Neural cell (in vitro differentiated cells): ENCODE data around the gene CREB3L1.

Source experiments
- EP300 ChIP-seq: fragments of 450-650 bp; conservative IDR thresholded peaks from 2 replicates; pipeline ENCODE4 v1.6.1; 2014; ENCODE audit warnings: antibody characterized with exemption, mild to moderate bottlenecking, moderate library complexity; ENCODE audit not compliant: poor library complexity, severe bottlenecking
- EZH2 ChIP-seq: fragments of 200-600, 300-800 bp; shearing (Covaris generic), sonication (generic); IDR thresholded peaks from 2 replicates; pipeline ENCODE4 v1.6.1; 2014; ENCODE audit warnings: antibody characterized with exemption, low read length, borderline replicate concordance, mild to moderate bottlenecking; ENCODE audit not compliant: insufficient read depth, poor library complexity, severe bottlenecking
- MXI1 ChIP-seq: fragments of 450-650 bp; conservative IDR thresholded peaks from 2 replicates; pipeline ENCODE4 v1.6.1; 2014; ENCODE audit warnings: antibody characterized with exemption, mild to moderate bottlenecking; ENCODE audit not compliant: poor library complexity, severe bottlenecking
- POLR2AphosphoS5 ChIP-seq: IDR thresholded peaks from 2 replicates; pipeline ENCODE4 v1.6.1; 2012
- RAD21 ChIP-seq: fragments of 450-650 bp; conservative IDR thresholded peaks from 2 replicates; pipeline ENCODE4 v1.6.1; 2014; ENCODE audit warnings: antibody characterized with exemption, mild to moderate bottlenecking, moderate library complexity
- SMC3 ChIP-seq: fragments of 450-650 bp; conservative IDR thresholded peaks from 2 replicates; pipeline ENCODE4 v1.6.1; 2014; ENCODE audit warnings: antibody characterized with exemption, mild to moderate bottlenecking, moderate library complexity; ENCODE audit not compliant: poor library complexity
- TAF1 ChIP-seq: IDR thresholded peaks from 2 replicates; pipeline ENCODE4 v1.6.1; 2012; ENCODE audit warnings: low read depth
- TF ChIP-seq, protein P1 (sequence below): fragments of 450-650 bp; IDR thresholded peaks from 2 replicates; pipeline ENCODE4 v1.5.1; 2014; ENCODE audit warnings: antibody characterized with exemption, mild to moderate bottlenecking, moderate library complexity; ENCODE audit not compliant: poor library complexity, severe bottlenecking
- TF ChIP-seq, protein P2 (sequence below): IDR thresholded peaks from 2 replicates; pipeline ENCODE4 v1.6.1; 2012; ENCODE audit warnings: borderline replicate concordance

DNA sequence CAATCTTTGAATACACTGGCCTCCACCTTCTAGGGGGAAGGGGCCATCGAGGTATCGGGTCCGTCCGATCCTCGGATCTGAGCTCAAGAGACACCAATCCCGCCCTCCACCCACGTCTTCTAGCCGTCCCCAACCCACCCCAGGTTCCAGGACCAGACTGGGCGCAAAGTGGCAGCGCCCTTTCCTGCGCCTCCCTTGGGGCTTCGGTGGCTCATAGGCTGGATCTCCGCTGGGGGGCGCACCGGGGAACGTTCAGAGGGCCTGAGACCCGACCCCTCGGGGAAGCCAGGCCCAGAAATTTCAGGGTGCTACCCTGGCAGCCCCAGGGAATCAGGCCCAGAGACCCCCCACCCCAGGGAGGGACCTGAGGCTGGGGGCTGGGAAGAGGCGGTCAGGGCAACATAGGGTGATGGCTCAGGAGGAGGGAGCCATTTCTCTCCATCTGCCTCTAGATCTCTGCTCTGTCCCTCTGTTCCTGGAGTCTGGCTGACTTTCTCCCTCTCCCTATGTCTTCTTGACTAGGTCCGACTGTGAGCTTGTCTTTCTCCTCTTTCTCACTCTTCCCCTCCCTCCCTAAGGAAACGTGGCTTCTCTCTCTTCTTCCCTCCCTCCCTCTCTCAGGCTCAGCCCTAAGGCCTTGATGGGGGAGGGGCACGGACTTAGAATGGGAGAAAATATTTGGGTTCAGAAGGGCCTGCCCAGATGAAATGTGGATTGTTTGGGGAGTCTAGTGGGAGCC is 1.1 kb downstream of the CREB3L1 start:
- TF ChIP-seq TAF1 (no peak), RAD21 (no peak), MXI1 (no peak), EP300 (no peak), EZH2 (no peak), POLR2AphosphoS5 (no peak), SMC3 (no peak)
- TF ChIP-seq, protein P1, sequence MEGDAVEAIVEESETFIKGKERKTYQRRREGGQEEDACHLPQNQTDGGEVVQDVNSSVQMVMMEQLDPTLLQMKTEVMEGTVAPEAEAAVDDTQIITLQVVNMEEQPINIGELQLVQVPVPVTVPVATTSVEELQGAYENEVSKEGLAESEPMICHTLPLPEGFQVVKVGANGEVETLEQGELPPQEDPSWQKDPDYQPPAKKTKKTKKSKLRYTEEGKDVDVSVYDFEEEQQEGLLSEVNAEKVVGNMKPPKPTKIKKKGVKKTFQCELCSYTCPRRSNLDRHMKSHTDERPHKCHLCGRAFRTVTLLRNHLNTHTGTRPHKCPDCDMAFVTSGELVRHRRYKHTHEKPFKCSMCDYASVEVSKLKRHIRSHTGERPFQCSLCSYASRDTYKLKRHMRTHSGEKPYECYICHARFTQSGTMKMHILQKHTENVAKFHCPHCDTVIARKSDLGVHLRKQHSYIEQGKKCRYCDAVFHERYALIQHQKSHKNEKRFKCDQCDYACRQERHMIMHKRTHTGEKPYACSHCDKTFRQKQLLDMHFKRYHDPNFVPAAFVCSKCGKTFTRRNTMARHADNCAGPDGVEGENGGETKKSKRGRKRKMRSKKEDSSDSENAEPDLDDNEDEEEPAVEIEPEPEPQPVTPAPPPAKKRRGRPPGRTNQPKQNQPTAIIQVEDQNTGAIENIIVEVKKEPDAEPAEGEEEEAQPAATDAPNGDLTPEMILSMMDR = peak; percentile 42
- TF ChIP-seq, protein P2, sequence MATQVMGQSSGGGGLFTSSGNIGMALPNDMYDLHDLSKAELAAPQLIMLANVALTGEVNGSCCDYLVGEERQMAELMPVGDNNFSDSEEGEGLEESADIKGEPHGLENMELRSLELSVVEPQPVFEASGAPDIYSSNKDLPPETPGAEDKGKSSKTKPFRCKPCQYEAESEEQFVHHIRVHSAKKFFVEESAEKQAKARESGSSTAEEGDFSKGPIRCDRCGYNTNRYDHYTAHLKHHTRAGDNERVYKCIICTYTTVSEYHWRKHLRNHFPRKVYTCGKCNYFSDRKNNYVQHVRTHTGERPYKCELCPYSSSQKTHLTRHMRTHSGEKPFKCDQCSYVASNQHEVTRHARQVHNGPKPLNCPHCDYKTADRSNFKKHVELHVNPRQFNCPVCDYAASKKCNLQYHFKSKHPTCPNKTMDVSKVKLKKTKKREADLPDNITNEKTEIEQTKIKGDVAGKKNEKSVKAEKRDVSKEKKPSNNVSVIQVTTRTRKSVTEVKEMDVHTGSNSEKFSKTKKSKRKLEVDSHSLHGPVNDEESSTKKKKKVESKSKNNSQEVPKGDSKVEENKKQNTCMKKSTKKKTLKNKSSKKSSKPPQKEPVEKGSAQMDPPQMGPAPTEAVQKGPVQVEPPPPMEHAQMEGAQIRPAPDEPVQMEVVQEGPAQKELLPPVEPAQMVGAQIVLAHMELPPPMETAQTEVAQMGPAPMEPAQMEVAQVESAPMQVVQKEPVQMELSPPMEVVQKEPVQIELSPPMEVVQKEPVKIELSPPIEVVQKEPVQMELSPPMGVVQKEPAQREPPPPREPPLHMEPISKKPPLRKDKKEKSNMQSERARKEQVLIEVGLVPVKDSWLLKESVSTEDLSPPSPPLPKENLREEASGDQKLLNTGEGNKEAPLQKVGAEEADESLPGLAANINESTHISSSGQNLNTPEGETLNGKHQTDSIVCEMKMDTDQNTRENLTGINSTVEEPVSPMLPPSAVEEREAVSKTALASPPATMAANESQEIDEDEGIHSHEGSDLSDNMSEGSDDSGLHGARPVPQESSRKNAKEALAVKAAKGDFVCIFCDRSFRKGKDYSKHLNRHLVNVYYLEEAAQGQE = no peak
